ENCODE measurements around the gene ICAM3. TPM values are rescaled to one million over a fixed set of nuclear protein-coding genes. Genes with fewer than 3 reads are reported as not detected.

Gene ICAM3
- total and polyA plus RNA-seq, 2 donors, result 66.2 to 99.0 TPM

DNA sequence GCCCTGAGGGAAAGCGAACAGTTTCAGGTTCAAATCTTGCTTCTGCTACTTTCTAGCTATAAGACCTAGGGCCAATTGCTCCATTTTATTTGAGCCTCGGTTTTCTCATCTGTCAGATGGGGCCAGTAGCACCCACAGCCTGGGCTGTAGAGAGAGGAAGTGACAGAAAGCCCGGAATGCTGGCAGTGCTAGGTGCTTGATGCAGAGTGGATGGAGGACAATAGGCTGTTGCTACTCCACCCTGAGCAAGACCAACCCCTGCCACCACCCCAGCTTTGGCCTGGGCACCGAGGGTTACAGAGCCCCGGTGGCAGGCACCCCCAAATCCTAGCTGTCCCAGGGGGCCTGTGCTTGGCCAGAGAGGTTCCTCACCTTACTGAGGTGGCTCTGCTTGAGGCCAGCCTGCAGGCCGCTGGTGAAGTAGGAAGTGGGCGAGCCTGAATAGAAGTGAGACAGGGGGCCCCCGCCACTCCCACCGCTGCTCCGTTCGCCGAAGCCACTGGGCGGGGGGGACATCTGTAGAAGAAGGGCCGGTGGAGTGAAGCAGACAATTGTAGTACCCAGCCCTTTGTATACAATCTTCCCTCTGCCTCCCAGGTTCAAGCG lies 21.5 kb downstream of the ICAM3 start:
- DNase-seq (ENCODE audit: low read depth in 6 of 9, low spot score in 9 of 9), result no peak
- H3K36me3 ChIP-seq (ENCODE audit: control insufficient read depth in 2 of 2, insufficient read depth in 2 of 2, low read length in 1 of 2), result peaks cover 66 to 67% of the 10 kb centered on the region in 2 donors

DNA sequence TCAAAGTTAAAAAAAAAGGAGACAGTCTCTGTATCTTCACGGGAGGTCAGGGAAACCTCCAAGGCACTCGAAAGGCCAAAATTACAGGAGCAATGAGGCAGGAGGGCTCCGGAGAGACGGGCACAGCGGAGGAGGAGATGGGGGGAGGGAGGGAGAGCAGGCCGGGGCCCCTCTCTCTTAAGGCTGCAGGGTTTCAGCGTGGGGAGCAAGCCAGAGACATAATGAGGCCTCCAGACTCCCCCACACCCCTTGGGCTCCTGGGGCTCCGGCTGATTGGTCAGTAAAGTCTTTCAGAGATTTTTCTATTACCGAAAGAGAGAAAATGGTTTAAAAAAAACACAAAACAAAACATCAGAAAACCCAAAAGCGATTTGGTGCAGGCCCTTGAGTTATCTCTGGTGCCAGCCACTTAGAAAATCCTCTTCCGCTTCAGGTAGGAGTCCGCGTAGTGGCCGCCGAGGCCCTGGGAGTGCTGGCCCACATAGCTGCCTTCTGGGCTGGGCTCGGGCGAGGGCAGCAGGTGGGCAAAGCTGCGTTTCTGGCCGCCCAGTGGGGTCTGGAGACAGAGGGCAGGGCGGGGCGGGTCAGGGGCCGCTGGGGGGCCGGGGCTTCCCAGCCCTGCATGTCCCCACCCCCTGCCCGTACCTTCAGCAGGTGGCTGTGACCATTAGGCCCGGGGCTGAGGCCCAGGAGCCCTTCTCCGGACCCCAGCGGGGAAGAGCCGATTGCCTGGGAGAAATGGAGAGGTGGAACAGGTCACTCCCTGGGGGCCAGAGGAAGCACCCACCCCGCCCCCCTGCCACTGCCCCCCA lies 22.2 kb downstream of the ICAM3 start:
- Histone ChIP-seq H3K4me3 (ENCODE audit: low read length in 2 of 2) (no peak overlapping the region), H3K27ac (ENCODE audit: low read depth in 1 of 2, low read length in 1 of 2) (no peak overlapping the region), H3K27me3 (ENCODE audit: control insufficient read depth in 2 of 2, insufficient read depth in 1 of 2, low read length in 1 of 2) (no peaks in the 10 kb centered on the region), H3K4me1 (ENCODE audit: control insufficient read depth in 2 of 2, insufficient read depth in 2 of 2, low read length in 2 of 2) (peaks cover 6 to 11% of the 10 kb centered on the region in 2 donors), H3K9me3 (ENCODE audit: control insufficient read depth in 2 of 2, insufficient read depth in 1 of 2, low read length in 1 of 2) (peaks cover 0 to 4% of the 10 kb centered on the region in 2 donors), H3K36me3 (ENCODE audit: control insufficient read depth in 2 of 2, insufficient read depth in 2 of 2, low read length in 1 of 2) (peaks cover 59 to 60% of the 10 kb centered on the region in 2 donors)
- WGBS, result 96% methylated on average over 29 of the region's 29 CpGs
- DNase-seq (ENCODE audit: low read depth in 6 of 9, low spot score in 9 of 9), result no peak

More for the DNA sequence above, 21.5 kb downstream of the ICAM3 start:
- H3K4me3 ChIP-seq (ENCODE audit: low read length in 2 of 2), result no peak overlapping the region
- peaks cover 0 to 4% of the 10 kb centered on the region in 2 donors for H3K9me3 ChIP-seq (ENCODE audit: control insufficient read depth in 2 of 2, insufficient read depth in 1 of 2, low read length in 1 of 2)
- H3K27ac ChIP-seq (ENCODE audit: low read depth in 1 of 2, low read length in 1 of 2), result no peak overlapping the region
- 98% methylated on average over 15 of the region's 15 CpGs for WGBS
- peaks cover 6 to 11% of the 10 kb centered on the region in 2 donors for H3K4me1 ChIP-seq (ENCODE audit: control insufficient read depth in 2 of 2, insufficient read depth in 2 of 2, low read length in 2 of 2)
- no peaks in the 10 kb centered on the region for H3K27me3 ChIP-seq (ENCODE audit: control insufficient read depth in 2 of 2, insufficient read depth in 1 of 2, low read length in 1 of 2)

DNA sequence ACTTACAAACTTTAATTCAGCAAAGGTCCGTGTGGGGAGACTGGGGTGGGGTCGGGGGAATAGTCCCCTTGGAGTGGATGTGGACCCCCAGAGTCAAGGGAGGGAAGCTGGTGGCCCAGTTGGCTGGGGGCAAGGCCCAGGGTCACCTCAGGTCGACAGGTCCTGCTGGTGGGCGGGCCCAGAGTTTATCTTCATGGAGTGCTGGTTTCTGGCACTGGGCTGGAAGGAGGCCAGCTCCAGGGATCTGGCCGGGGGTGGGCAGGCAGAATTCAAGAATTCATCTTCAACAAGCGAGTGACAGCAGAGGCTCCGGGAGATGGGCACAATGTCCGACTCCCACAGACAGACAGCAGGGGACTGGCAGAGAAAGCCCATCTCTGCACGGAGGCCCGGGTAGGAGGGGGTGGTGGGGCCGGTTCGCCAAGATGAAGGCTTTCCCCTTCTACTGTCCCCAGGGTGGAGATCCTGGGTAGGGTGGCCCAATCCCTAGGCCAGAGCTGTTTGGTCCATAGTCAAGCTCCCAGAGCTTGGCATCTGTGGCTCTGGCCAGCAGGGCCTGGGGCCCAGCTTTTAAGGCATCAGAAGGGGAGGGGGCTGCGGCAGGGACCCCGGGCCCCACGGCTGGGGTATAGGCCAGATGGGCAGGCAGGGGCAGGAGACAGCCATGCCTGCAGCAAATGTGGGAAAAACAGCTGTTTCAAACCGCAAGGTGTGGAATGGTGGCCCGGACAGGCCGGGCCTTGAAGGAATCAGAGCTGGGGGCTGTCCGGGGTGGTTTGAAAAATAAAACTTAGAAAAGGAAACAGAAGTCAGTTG lies 23.0 kb downstream of the ICAM3 start:
- Histone ChIP-seq H3K36me3 (ENCODE audit: control insufficient read depth in 2 of 2, insufficient read depth in 2 of 2, low read length in 1 of 2) (peaks cover 51 to 52% of the 10 kb centered on the region in 2 donors), H3K4me3 (ENCODE audit: low read length in 2 of 2) (peak overlapping the region; percentile 70 to 87), H3K9me3 (ENCODE audit: control insufficient read depth in 2 of 2, insufficient read depth in 1 of 2, low read length in 1 of 2) (peaks cover 0 to 4% of the 10 kb centered on the region in 2 donors), H3K4me1 (ENCODE audit: control insufficient read depth in 2 of 2, insufficient read depth in 2 of 2, low read length in 2 of 2) (peaks cover 6 to 11% of the 10 kb centered on the region in 2 donors), H3K27me3 (ENCODE audit: control insufficient read depth in 2 of 2, insufficient read depth in 1 of 2, low read length in 1 of 2) (no peaks in the 10 kb centered on the region), H3K27ac (ENCODE audit: low read depth in 1 of 2, low read length in 1 of 2) (no peak overlapping the region)
- DNase-seq (ENCODE audit: low read depth in 6 of 9, low spot score in 9 of 9), result no peak
- WGBS, result 90% methylated on average over 19 of the region's 19 CpGs

DNA sequence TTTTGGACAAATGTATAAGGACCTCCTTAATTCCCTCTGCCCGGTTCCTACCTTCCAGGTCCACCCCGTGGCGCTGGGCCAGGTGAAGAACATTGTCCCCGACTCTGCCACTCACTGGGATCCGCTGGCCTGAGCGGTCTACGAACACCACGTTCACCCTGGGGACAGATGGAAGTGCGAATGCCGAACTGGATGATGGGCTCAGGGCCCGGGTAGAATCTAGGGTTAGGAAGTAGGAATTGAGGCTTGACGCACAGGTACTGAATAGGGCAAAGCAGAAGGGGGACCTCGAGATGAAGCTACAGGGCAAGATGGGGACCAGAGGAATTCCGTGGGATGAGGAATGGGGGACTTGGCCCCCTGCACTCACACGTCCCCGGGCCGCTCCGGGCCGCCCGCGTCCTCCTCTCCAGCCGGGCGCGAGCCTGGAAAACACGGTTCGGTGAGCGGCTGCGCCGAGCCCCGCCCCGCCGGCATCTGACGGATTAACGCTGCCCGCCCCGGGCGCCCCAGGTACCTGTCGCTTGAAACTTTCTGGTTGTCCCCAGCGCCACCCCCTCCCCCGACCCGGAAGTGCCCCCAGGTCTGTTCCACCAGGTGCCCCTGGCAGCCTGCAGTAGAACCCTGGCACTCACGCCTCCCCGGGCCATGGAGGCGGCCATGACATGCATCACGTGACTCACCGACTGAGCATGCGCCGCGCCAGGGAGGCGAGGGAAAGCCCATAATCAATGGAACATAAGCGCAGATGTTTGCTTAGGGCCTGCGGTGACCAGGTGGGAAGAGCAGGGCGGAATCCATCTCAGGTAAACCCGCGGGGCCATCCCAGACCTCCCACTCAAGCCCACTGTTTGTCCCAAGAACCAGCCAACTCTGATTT lies 23.8 kb downstream of the ICAM3 start, which contains the start of gene FDX2:
FDX2 (minus strand) TSS at position 681 of the 880 bp plus-strand sequence; CDS start at position 662, 19 bp downstream.
- peaks cover 44 to 45% of the 10 kb centered on the region in 2 donors for H3K36me3 ChIP-seq (ENCODE audit: control insufficient read depth in 2 of 2, insufficient read depth in 2 of 2, low read length in 1 of 2)

DNA sequence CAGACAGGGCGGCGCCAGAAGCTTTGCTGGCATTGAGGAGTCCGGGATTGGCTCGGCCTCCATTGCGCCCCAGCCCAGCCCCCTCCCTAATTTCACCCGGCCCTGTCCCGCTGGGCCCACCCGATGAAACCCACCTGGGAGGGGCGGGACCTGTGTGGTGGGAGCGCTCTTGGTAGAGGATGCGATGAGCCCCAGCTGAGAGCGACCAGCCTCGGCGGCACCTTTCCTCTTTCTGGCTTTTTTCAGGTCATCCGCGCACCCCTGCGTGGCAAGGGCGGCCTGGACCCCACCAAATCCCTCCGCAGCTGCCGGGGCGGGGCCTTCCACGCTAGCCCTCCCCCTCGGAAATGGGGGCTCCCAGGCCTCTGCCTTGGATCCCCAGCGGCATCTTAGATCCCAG lies 30.0 kb downstream of the ICAM3 start, which contains the start of gene ZGLP1:
ZGLP1 (minus strand) TSS at position 393 of the 400 bp plus-strand sequence.
- H3K27me3 ChIP-seq (ENCODE audit: control insufficient read depth in 2 of 2, insufficient read depth in 1 of 2, low read length in 1 of 2), result no peaks in the 10 kb centered on the region
- no peak within 1 kb of the TSS for H3K4me3 ChIP-seq (ENCODE audit: low read length in 2 of 2)
- no peak for DNase-seq (ENCODE audit: low read depth in 6 of 9, low spot score in 9 of 9)
- WGBS, result 97% methylated on average over 24 of the region's 24 CpGs
- H3K27ac ChIP-seq (ENCODE audit: low read depth in 1 of 2, low read length in 1 of 2), result no peak within 1 kb of the TSS
- peaks cover 0 to 11% of the 10 kb centered on the region in 2 donors for H3K36me3 ChIP-seq (ENCODE audit: control insufficient read depth in 2 of 2, insufficient read depth in 2 of 2, low read length in 1 of 2)
- no peaks in the 10 kb centered on the region for H3K9me3 ChIP-seq (ENCODE audit: control insufficient read depth in 2 of 2, insufficient read depth in 1 of 2, low read length in 1 of 2)
- H3K4me1 ChIP-seq (ENCODE audit: control insufficient read depth in 2 of 2, insufficient read depth in 2 of 2, low read length in 2 of 2), result no peaks in the 10 kb centered on the region

More for the DNA sequence above, 23.8 kb downstream of the ICAM3 start, which contains the start of gene FDX2:
- Histone ChIP-seq H3K27ac (ENCODE audit: low read depth in 1 of 2, low read length in 1 of 2) (peak within 1 kb of the TSS in 1 of 2 donors; percentile 42), H3K27me3 (ENCODE audit: control insufficient read depth in 2 of 2, insufficient read depth in 1 of 2, low read length in 1 of 2) (no peaks in the 10 kb centered on the region), H3K9me3 (ENCODE audit: control insufficient read depth in 2 of 2, insufficient read depth in 1 of 2, low read length in 1 of 2) (peaks cover 0 to 4% of the 10 kb centered on the region in 2 donors), H3K4me1 (ENCODE audit: control insufficient read depth in 2 of 2, insufficient read depth in 2 of 2, low read length in 2 of 2) (peaks cover 6 to 11% of the 10 kb centered on the region in 2 donors), H3K4me3 (ENCODE audit: low read length in 2 of 2) (peak within 1 kb of the TSS; percentile 70 to 87)
- DNase-seq (ENCODE audit: low read depth in 6 of 9, low spot score in 9 of 9), result peak; percentile 47 to 85 (median 66)
- 2% methylated on average over 55 of the region's 55 CpGs for WGBS

DNA sequence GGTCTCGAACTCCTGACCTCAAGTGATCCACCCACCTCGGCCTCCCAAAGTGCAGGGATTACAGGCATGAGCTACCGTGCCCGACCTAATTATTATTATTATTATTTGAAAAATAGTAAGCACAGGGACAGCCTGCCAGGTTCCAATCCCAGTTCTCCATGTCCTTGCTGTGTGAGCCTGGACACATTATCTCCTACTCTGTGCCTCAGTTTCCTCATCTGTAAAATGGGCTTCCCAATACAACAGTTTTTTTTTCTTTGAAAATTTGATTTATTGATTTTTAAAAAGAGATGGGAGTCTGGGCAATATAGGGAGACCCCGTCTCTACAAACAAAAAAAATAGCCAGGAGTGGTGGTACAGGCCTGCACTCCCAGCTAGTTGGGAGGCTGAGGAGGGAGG lies 33.1 kb downstream of the ICAM3 start:
- WGBS, result 97% methylated on average over 5 of the region's 5 CpGs
- H3K36me3 ChIP-seq (ENCODE audit: control insufficient read depth in 2 of 2, insufficient read depth in 2 of 2, low read length in 1 of 2), result peaks cover 0 to 11% of the 10 kb centered on the region in 2 donors
- H3K4me1 ChIP-seq (ENCODE audit: control insufficient read depth in 2 of 2, insufficient read depth in 2 of 2, low read length in 2 of 2), result no peaks in the 10 kb centered on the region
- H3K4me3 ChIP-seq (ENCODE audit: low read length in 2 of 2), result no peak overlapping the region
- peaks cover 0 to 3% of the 10 kb centered on the region in 2 donors for H3K27me3 ChIP-seq (ENCODE audit: control insufficient read depth in 2 of 2, insufficient read depth in 1 of 2, low read length in 1 of 2)
- H3K27ac ChIP-seq (ENCODE audit: low read depth in 1 of 2, low read length in 1 of 2), result no peak overlapping the region
- no peak for DNase-seq (ENCODE audit: low read depth in 6 of 9, low spot score in 9 of 9)
- no peaks in the 10 kb centered on the region for H3K9me3 ChIP-seq (ENCODE audit: control insufficient read depth in 2 of 2, insufficient read depth in 1 of 2, low read length in 1 of 2)

DNA sequence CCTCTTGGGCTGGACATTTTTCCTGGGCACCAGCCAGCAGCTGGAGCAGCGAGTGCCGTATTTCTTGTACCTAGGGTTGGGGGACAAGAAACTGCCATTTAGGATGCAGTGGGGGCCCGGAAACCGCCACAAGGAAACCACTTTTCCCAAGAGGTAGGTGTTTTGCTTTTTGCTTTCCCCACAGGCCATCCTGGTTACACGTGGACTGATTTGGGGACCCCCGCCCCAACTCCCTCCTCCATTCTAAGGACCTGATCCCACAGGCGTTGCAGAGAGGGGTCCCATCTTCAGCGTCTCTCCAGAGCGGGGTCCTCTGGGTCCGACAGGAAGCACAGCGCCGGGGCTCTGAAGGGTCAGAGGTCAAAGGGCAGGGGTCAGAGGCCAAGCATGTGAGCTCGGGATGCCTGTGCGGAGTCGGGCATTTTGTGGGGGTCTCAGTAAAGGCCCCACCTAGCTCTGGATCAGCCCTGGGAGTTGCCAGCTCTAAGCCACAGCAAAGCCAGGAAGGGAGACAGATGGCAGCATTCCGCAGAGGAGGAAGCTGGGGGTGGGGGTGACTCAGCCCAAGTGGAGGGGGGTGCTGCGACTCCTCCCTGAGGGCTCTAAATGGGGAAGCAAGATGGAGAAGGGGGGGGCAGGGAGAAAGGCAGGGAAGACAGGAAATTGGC lies 34.2 kb downstream of the ICAM3 start:
- Histone ChIP-seq H3K4me3 (ENCODE audit: low read length in 2 of 2) (no peak overlapping the region), H3K27me3 (ENCODE audit: control insufficient read depth in 2 of 2, insufficient read depth in 1 of 2, low read length in 1 of 2) (peaks cover under 1 to 3% of the 10 kb centered on the region in 2 donors), H3K36me3 (ENCODE audit: control insufficient read depth in 2 of 2, insufficient read depth in 2 of 2, low read length in 1 of 2) (peaks cover 0 to 5% of the 10 kb centered on the region in 2 donors), H3K27ac (ENCODE audit: low read depth in 1 of 2, low read length in 1 of 2) (no peak overlapping the region), H3K4me1 (ENCODE audit: control insufficient read depth in 2 of 2, insufficient read depth in 2 of 2, low read length in 2 of 2) (no peaks in the 10 kb centered on the region), H3K9me3 (ENCODE audit: control insufficient read depth in 2 of 2, insufficient read depth in 1 of 2, low read length in 1 of 2) (no peaks in the 10 kb centered on the region)
- WGBS, result 68% methylated on average over 17 of the region's 17 CpGs
- no peak for DNase-seq (ENCODE audit: low read depth in 6 of 9, low spot score in 9 of 9)

Measured in thymus (tissue), 11 donors.